H1 (cell line): Measurements from ENCODE around the gene CDKN1A. TPM values are rescaled to one million over a fixed set of nuclear protein-coding genes. Genes with fewer than 3 reads are reported as not detected.

Experiments used
- CTCF ChIA-PET: fragments of 300-600 bp; sonication (Branson Sonifier 250); formaldehyde crosslinking; loops from one replicate; lab custom pipeline; 2021; ENCODE audit not compliant: partially characterized antibody; lab: Charles Lee
- POLR2A ChIA-PET: fragments of 300-600 bp; sonication (Branson Sonifier 250); formaldehyde crosslinking; loops from one replicate; lab custom pipeline; 2021; ENCODE audit warnings: inconsistent platforms; ENCODE audit not compliant: partially characterized antibody; lab: Charles Lee
- DNase-seq, 2 experiments: peaks; one replicate each; pipeline versions ENCODE4 v3.0.0 to v3.0.0-alpha.2; 2010 to 2022; ENCODE audit warnings: low spot score in 2 of 2, low read depth in 1 of 2, mixed read lengths in 1 of 2
- FAIRE-seq: peaks from 2 replicates; lab custom pipeline; 2011; peaks lifted over from hg19 to GRCh38; lab: Jason Lieb, UNC
- H2AFZ ChIP-seq: 2 replicates; pipeline ENCODE4 v1.8.1; 2012; ENCODE audit warnings: low read length, inconsistent platforms
- H2AK5ac ChIP-seq: 2 replicates; pipeline ENCODE4 v1.6.1; 2013; ENCODE audit warnings: low read depth, low read length
- H2BK120ac ChIP-seq: replicated peaks from 2 replicates; pipeline ENCODE3; 2013; ENCODE audit warnings: low read depth, low read length, inconsistent platforms
- H2BK12ac ChIP-seq: 2 replicates; pipeline ENCODE4 v1.6.1; 2013; ENCODE audit warnings: low read depth, low read length
- H2BK15ac ChIP-seq: 2 replicates; pipeline ENCODE4 v1.6.1; 2013; ENCODE audit warnings: low read length
- H2BK20ac ChIP-seq: 2 replicates; pipeline ENCODE4 v1.6.1; 2013; ENCODE audit warnings: low read length
- H2BK5ac ChIP-seq: 2 replicates; pipeline ENCODE4 v1.6.1; 2013; ENCODE audit warnings: low read depth, low read length
- H3K14ac ChIP-seq: 2 replicates; pipeline ENCODE4 v1.6.1; 2013; ENCODE audit warnings: inconsistent platforms; ENCODE audit not compliant: insufficient read length
- H3K18ac ChIP-seq: 2 replicates; pipeline ENCODE4 v1.6.1; 2013; ENCODE audit warnings: low read length; ENCODE audit errors: extremely low read depth
- H3K23ac ChIP-seq: 2 replicates; pipeline ENCODE4 v1.6.1; 2013; ENCODE audit warnings: inconsistent platforms; ENCODE audit not compliant: insufficient read length
- H3K23me2 ChIP-seq: 2 replicates; pipeline ENCODE4 v1.6.1; 2013; ENCODE audit warnings: low read depth, low read length
- H3K27ac ChIP-seq: 2 replicates; pipeline ENCODE4 v1.6.1; 2011; ENCODE audit warnings: low read depth, low read length, inconsistent platforms
- H3K27me3 ChIP-seq, 4 experiments: replicated peaks in 1 of 4; 1 replicate in 1 of 4; 2 replicates in 3 of 4; pipeline versions ENCODE4 v1.6.1 to v1.8.1; 2011 to 2013; ENCODE audit warnings: low read length in 3 of 4, mild to moderate bottlenecking in 3 of 4, inconsistent platforms in 2 of 4, mixed read lengths in 2 of 4, moderate library complexity in 1 of 4; ENCODE audit not compliant: control insufficient read depth in 3 of 4, insufficient read depth in 3 of 4; ENCODE audit errors: extremely low read depth in 1 of 4
- H3K36me3 ChIP-seq, 4 experiments: 2 replicates each; pipeline versions ENCODE4 v1.6.1 to v1.8.1; 2011 to 2013; ENCODE audit warnings: mild to moderate bottlenecking in 4 of 4, low read length in 3 of 4, moderate library complexity in 2 of 4, control low read depth in 1 of 4, inconsistent platforms in 1 of 4; ENCODE audit not compliant: insufficient read depth in 4 of 4, control insufficient read depth in 2 of 4
- H3K4ac ChIP-seq: replicated peaks from 2 replicates; pipeline ENCODE3; 2013; ENCODE audit warnings: low read length, low read depth, mixed read lengths, inconsistent platforms; ENCODE audit not compliant: insufficient read length
- H3K4me1 ChIP-seq, 4 experiments: replicated peaks in 1 of 4; 1 replicate in 1 of 4; 2 replicates in 3 of 4; pipeline versions ENCODE4 v1.6.1 to v1.8.1; 2011 to 2013; ENCODE audit warnings: low read length in 3 of 4, inconsistent platforms in 2 of 4, mixed read lengths in 1 of 4; ENCODE audit not compliant: insufficient read depth in 4 of 4, control insufficient read depth in 3 of 4
- H3K4me2 ChIP-seq, 2 experiments: 2 replicates each; pipeline versions ENCODE4 v1.6.1 to v1.8.1; 2011 to 2013; ENCODE audit warnings: low read depth in 2 of 2, low read length in 2 of 2, control low read depth in 1 of 2, inconsistent platforms in 1 of 2, mild to moderate bottlenecking in 1 of 2; ENCODE audit not compliant: insufficient read depth in 1 of 2
- H3K4me3 ChIP-seq, 4 experiments: fragments of 200-600, 300-600 bp in 1 of 4; sonication (generic), shearing (Covaris generic), sonication (Bioruptor Twin) in 1 of 4; 2 replicates each; pipeline versions ENCODE4 v1.5.1 to v1.8.1; 2011 to 2016; ENCODE audit warnings: low read length in 4 of 4, low read depth in 3 of 4, control low read depth in 2 of 4, inconsistent platforms in 2 of 4, mild to moderate bottlenecking in 2 of 4, mixed read lengths in 1 of 4, moderate library complexity in 1 of 4; ENCODE audit not compliant: insufficient read depth in 2 of 4; ENCODE audit errors: extremely low read depth in 1 of 4
- H3K56ac ChIP-seq: replicated peaks from 2 replicates; pipeline ENCODE3; 2013; ENCODE audit warnings: low read depth, mild to moderate bottlenecking, mixed read lengths, low read length, inconsistent platforms; ENCODE audit not compliant: insufficient read length
- H3K79me1 ChIP-seq: 2 replicates; pipeline ENCODE4 v1.6.1; 2013; ENCODE audit warnings: low read depth, low read length, control low read depth
- H3K79me2 ChIP-seq, 2 experiments: 2 replicates each; pipeline versions ENCODE4 v1.6.1 to v1.8.1; 2012 to 2013; ENCODE audit warnings: low read length in 2 of 2, mild to moderate bottlenecking in 2 of 2, inconsistent platforms in 1 of 2; ENCODE audit not compliant: insufficient read depth in 2 of 2, control insufficient read depth in 1 of 2
- H3K9ac ChIP-seq, 4 experiments: replicated peaks in 1 of 4; 1 replicate in 1 of 4; 2 replicates in 3 of 4; pipeline versions ENCODE4 v1.6.1 to v1.8.1; 2011 to 2013; ENCODE audit warnings: low read depth in 3 of 4, low read length in 3 of 4, control low read depth in 2 of 4, mild to moderate bottlenecking in 2 of 4, moderate library complexity in 2 of 4, inconsistent platforms in 1 of 4; ENCODE audit errors: extremely low read depth in 1 of 4
- H3K9me3 ChIP-seq, 2 experiments: 2 replicates each; pipeline versions ENCODE4 v1.6.1 to v1.8.1; 2012 to 2013; ENCODE audit warnings: mild to moderate bottlenecking in 2 of 2, moderate library complexity in 2 of 2, control low read depth in 1 of 2, inconsistent platforms in 1 of 2, low read depth in 1 of 2, low read length in 1 of 2, mixed read lengths in 1 of 2; ENCODE audit not compliant: insufficient read depth in 2 of 2
- H4K20me1 ChIP-seq, 2 experiments: replicated peaks in 1 of 2; 2 replicates each; pipeline versions ENCODE3 to v1.8.1; 2011 to 2013; ENCODE audit warnings: inconsistent platforms in 2 of 2, low read length in 2 of 2, mild to moderate bottlenecking in 1 of 2; ENCODE audit not compliant: insufficient read depth in 2 of 2, control insufficient read depth in 1 of 2
- H4K5ac ChIP-seq: 2 replicates; pipeline ENCODE4 v1.6.1; 2013; ENCODE audit warnings: low read length, low read depth, mixed read lengths, inconsistent platforms; ENCODE audit not compliant: insufficient read length
- H4K8ac ChIP-seq: 2 replicates; pipeline ENCODE4 v1.8.0; 2013; ENCODE audit warnings: mild to moderate bottlenecking, moderate library complexity, low read length, inconsistent platforms; ENCODE audit not compliant: insufficient read depth; ENCODE audit errors: extremely low read depth
- H4K91ac ChIP-seq: replicated peaks from 2 replicates; pipeline ENCODE3; 2013; ENCODE audit warnings: low read length, mixed read lengths, inconsistent platforms; ENCODE audit not compliant: insufficient read length
- ATF2 ChIP-seq: IDR thresholded peaks from 2 replicates; pipeline ENCODE4 v1.6.1; 2012; ENCODE audit warnings: low read length, inconsistent platforms
- BACH1 ChIP-seq: IDR thresholded peaks from 2 replicates; pipeline ENCODE4 v1.6.1; 2012; ENCODE audit warnings: low read length, improper control_type of control experiment
- BRCA1 ChIP-seq: IDR thresholded peaks from 2 replicates; pipeline ENCODE4 v1.6.1; 2012; ENCODE audit warnings: low read depth, low read length, improper control_type of control experiment
- CBX8 ChIP-seq: fragments of 300-800, 300-1000 bp; sonication (generic); IDR thresholded peaks from 2 replicates; pipeline ENCODE4 v1.7.1; 2016; ENCODE audit warnings: low read depth, low read length, borderline replicate concordance
- KDM5A ChIP-seq: fragments of 200-600 bp; IDR thresholded peaks from 2 replicates; pipeline ENCODE4 v1.7.1; 2012; ENCODE audit warnings: mild to moderate bottlenecking, low read length, inconsistent platforms, mixed read lengths
- NRF1 ChIP-seq: IDR thresholded peaks from 2 replicates; pipeline ENCODE4 v1.6.1; 2011; ENCODE audit warnings: mild to moderate bottlenecking, low read depth, low read length, improper control_type of control experiment
- RAD21 ChIP-seq, 2 experiments: IDR thresholded peaks in 1 of 2; conservative IDR thresholded peaks in 1 of 2; 2 replicates each; pipeline ENCODE4 v1.6.1; 2011; ENCODE audit warnings: low read depth in 2 of 2, low read length in 2 of 2, improper control_type of control experiment in 1 of 2, inconsistent platforms in 1 of 2, mild to moderate bottlenecking in 1 of 2, moderate library complexity in 1 of 2
- RBBP5 ChIP-seq: IDR thresholded peaks from 2 replicates; pipeline ENCODE4 v1.7.1; 2012; ENCODE audit warnings: low read depth, mild to moderate bottlenecking, inconsistent platforms, low read length, moderate library complexity, borderline replicate concordance
- SP4 ChIP-seq: IDR thresholded peaks from 2 replicates; pipeline ENCODE4 v1.6.1; 2012; ENCODE audit warnings: low read length, inconsistent platforms
- WGBS, 2 experiments: shearing (Covaris generic) in 1 of 2; methylation state at CpG; one replicate each; pipeline versions ENCODE4 v1.1.6 to v1.1.7; 2013 to 2015; ENCODE audit warnings: low lambda C conversion rate in 2 of 2, mixed read lengths in 2 of 2, inconsistent platforms in 1 of 2, low coverage in 1 of 2, missing lambda C conversion rate in 1 of 2; ENCODE audit not compliant: insufficient replicate concordance in 2 of 2, insufficient coverage in 1 of 2, insufficient read length in 1 of 2; ENCODE audit errors: extremely low coverage in 1 of 2, missing lambda C conversion rate in 1 of 2; 5-methylcytosine and 5-hydroxymethylcytosine counted together
- polyA plus RNA-seq, 7 experiments: library from polyadenylated mRNA; depleted of rRNA in 3 of 7; stranded (reverse) in 5 of 7; unstranded in 2 of 7; fragments of >200 nt in 5 of 7; fragments of 200-250 nt in 2 of 7; gene quantifications; 1 replicate in 5 of 7; 2 replicates in 1 of 7; 4 replicates in 1 of 7; pipeline versions ENCODE4 v1.2.1 to v1.2.3, GENCODE V29; 2011 to 2013; ENCODE audit warnings: missing spikeins in 2 of 7, mixed read lengths in 2 of 7
- total RNA-seq: library from RNA; stranded (reverse); fragmentation: NEBNext Ultra II Directional; extraction: Animal tissue kit (Norgen Biotek cat#: 25700); gene quantifications from 2 replicates; pipeline ENCODE4 v1.2.1, GENCODE V29; 2021

Gene CDKN1A
- total and polyA plus RNA-seq, 2 of the 8 experiments (the other 6 are each of a cell fraction or from before 2014, with no cell fraction given) = 15.2 to 36.0 TPM

- no peaks in the 10 kb centered on the region for H3K36me3 ChIP-seq
- TF ChIP-seq NRF1 (no peak), RBBP5 (no peak), SP4 (no peak), ATF2 (no peak), CBX8 (no peak), BRCA1 (no peak), KDM5A (no peak), RAD21 (IDR thresholded peaks at IDR 0.05 in 1 of 2, conservative IDR thresholded peaks at IDR 0.05 in 1 of 2; ENCODE audit: low read depth in 2 of 2, low read length in 2 of 2) (no peak), BACH1 (no peak)
Observed at GRCh38 chr6:36692861-36693702, 14.6 kb downstream of the CDKN1A start.

More at GRCh38 chr6:36692861-36693702, 14.6 kb downstream of the CDKN1A start:
- no peak overlapping the region for H3K9ac ChIP-seq
- no peak overlapping the region for H3K14ac ChIP-seq
- H4K5ac ChIP-seq = no peak overlapping the region
- 0 out of 2 replicates have a peak overlapping the region, but pooled peaks have one; percentile 1 for H2AFZ ChIP-seq
- H2BK120ac ChIP-seq = no peak overlapping the region
- no peak overlapping the region for H3K4me3 ChIP-seq
- H2AK5ac ChIP-seq = no peak overlapping the region
- no peak overlapping the region for H4K91ac ChIP-seq
- ChIA-PET CTCF (interaction anchor here (0.7 to 3.1 kb wide), 10 partner anchors 9 to 81 kb away, joined by 3 to 9 read pairs (median 6); partner anchors contain the start of gene CDKN1A), POLR2A (interaction anchor here (0.9 to 1.3 kb wide), 2 partner anchors 10 to 15 kb away, joined by 4 to 7 read pairs; partner anchors contain the start of gene CDKN1A)
- H2BK5ac ChIP-seq = no peak overlapping the region
- no peaks in the 10 kb centered on the region for H3K23me2 ChIP-seq
- no peaks in the 10 kb centered on the region for H3K9me3 ChIP-seq
- no peaks in the 10 kb centered on the region for H3K27me3 ChIP-seq
- H3K18ac ChIP-seq = no peak overlapping the region
- H3K27ac ChIP-seq = no peak overlapping the region
- no peak overlapping the region for H3K4me2 ChIP-seq
- H3K4me1 ChIP-seq = no peaks in the 10 kb centered on the region
- H3K79me1 ChIP-seq = no peaks in the 10 kb centered on the region
- no peak overlapping the region for H4K8ac ChIP-seq
- H3K23ac ChIP-seq = no peak overlapping the region
- H2BK12ac ChIP-seq = no peak overlapping the region
- no peak overlapping the region for H2BK20ac ChIP-seq
- FAIRE-seq (no peak), DNase-seq (no peak)
- no peaks in the 10 kb centered on the region for H3K79me2 ChIP-seq
- no peak overlapping the region for H3K4ac ChIP-seq
- H4K20me1 ChIP-seq = no peaks in the 10 kb centered on the region
- WGBS, 2 experiments = 91% methylated on average over 27 of the region's 27 CpGs; no CpG with 5 or more reads in 1 of the 2 experiments
- no peak overlapping the region for H3K56ac ChIP-seq
- no peak overlapping the region for H2BK15ac ChIP-seq
